ENCODE measurements around the gene GTPBP6.

GTPBP6 gene

GRCh38 chrX:318739-319578, at the start of gene GTPBP6:
Gene GTPBP6 (minus strand): TSS chrX:318796. CDS start chrX:318787, 9 bp downstream.
- DNase-seq, result peak; percentile 98

- DNase-seq, result no peak
Observed at GRCh38 chrX:367866-368265, 49.3 kb upstream of the GTPBP6 start.

- no peak for DNase-seq
Observed at GRCh38 chrX:367349-367748, 48.8 kb upstream of the GTPBP6 start.

GRCh38 chrX:363621-364375, 45.2 kb upstream of the GTPBP6 start:
- DNase-seq, result no peak

GRCh38 chrX:362937-363620, 44.5 kb upstream of the GTPBP6 start:
- no peak for DNase-seq

GRCh38 chrX:362351-362750, 43.8 kb upstream of the GTPBP6 start:
- no peak for DNase-seq

GRCh38 chrX:361231-362145, 42.9 kb upstream of the GTPBP6 start:
- DNase-seq, result no peak

- no peak for DNase-seq
Observed at GRCh38 chrX:360496-361150, 42.0 kb upstream of the GTPBP6 start.

GRCh38 chrX:358651-359143, 40.1 kb upstream of the GTPBP6 start:
- no peak for DNase-seq

- peak; percentile 53 for DNase-seq
Observed at GRCh38 chrX:357693-358471, 39.3 kb upstream of the GTPBP6 start.

GRCh38 chrX:357035-357692, 38.6 kb upstream of the GTPBP6 start:
- no peak for DNase-seq

- no peak for DNase-seq
Observed at GRCh38 chrX:356385-357034, 37.9 kb upstream of the GTPBP6 start.

- no peak for DNase-seq
Observed at GRCh38 chrX:355329-356050, 36.9 kb upstream of the GTPBP6 start.

GRCh38 chrX:353566-354535, 35.3 kb upstream of the GTPBP6 start:
- no peak for DNase-seq

GRCh38 chrX:352582-353314, 34.2 kb upstream of the GTPBP6 start:
- DNase-seq, result no peak

GRCh38 chrX:352181-352580, 33.6 kb upstream of the GTPBP6 start:
- DNase-seq, result no peak

- DNase-seq, result no peak
Observed at GRCh38 chrX:351736-352135, 33.1 kb upstream of the GTPBP6 start.

Data from stimulated activated CD8-positive, alpha-beta memory T cell treated with anti-CD3 and anti-CD28 coated beads, Interleukin-4, amount 100 ng/mL, for 48 hours (primary cell).